Activated naive CD8-positive, alpha-beta T cell treated with anti-CD3 and anti-CD28 coated beads, Interleukin-2, amount 50 U/mL, for 24 hours (primary cell): ENCODE measurements around the gene AQP6.

Experiments
- ATAC-seq: fragments of 150-1000 bp; cut with Tn5 transposase; one replicate; pipeline ENCODE4 v1.10.0; 2021
- DNase-seq: peaks from one replicate; pipeline ENCODE4 v3.0.0; 2021
- H3K27ac Mint-ChIP-seq: one replicate; pipeline ENCODE4 v1.8.0; 2021; ENCODE audit warnings: mild to moderate bottlenecking, mixed read lengths
- H3K27me3 Mint-ChIP-seq: one replicate; pipeline ENCODE4 v1.8.0; 2021; ENCODE audit warnings: mixed read lengths
- H3K36me3 Mint-ChIP-seq: one replicate; pipeline ENCODE4 v1.8.0; 2021; ENCODE audit warnings: low read depth, mixed read lengths
- H3K4me1 Mint-ChIP-seq: one replicate; pipeline ENCODE4 v1.8.0; 2021; ENCODE audit warnings: mixed read lengths
- H3K4me3 Mint-ChIP-seq: one replicate; pipeline ENCODE4 v1.8.0; 2021; ENCODE audit warnings: mild to moderate bottlenecking, moderate library complexity, mixed read lengths
- H3K9me3 Mint-ChIP-seq: one replicate; pipeline ENCODE4 v1.8.0; 2021; ENCODE audit warnings: mixed read lengths

AQP6 gene

GRCh38 chr12:49937639-49938300, 35.0 kb upstream of the AQP6 start:
- ATAC-seq (no peak), DNase-seq (no peak)
- Mint-ChIP-seq H3K9me3 (no peaks in the 10 kb centered on the region), H3K36me3 (no peaks in the 10 kb centered on the region), H3K27ac (no peak overlapping the region), H3K4me1 (no peaks in the 10 kb centered on the region), H3K4me3 (no peak overlapping the region), H3K27me3 (peaks cover 2% of the 10 kb centered on the region)

GRCh38 chr12:49939307-49939706, 33.4 kb upstream of the AQP6 start:
- Mint-ChIP-seq H3K9me3 (no peaks in the 10 kb centered on the region), H3K4me1 (peaks cover under 1% of the 10 kb centered on the region), H3K36me3 (no peaks in the 10 kb centered on the region)

GRCh38 chr12:49939707-49940106, 33.0 kb upstream of the AQP6 start:
- Mint-ChIP-seq H3K27me3 (peaks cover 3% of the 10 kb centered on the region), H3K9me3 (no peaks in the 10 kb centered on the region), H3K4me1 (peaks cover 5% of the 10 kb centered on the region), H3K36me3 (no peaks in the 10 kb centered on the region), H3K27ac (no peak overlapping the region), H3K4me3 (no peak overlapping the region)
- no peak for ATAC-seq
- DNase-seq: no peak

More at GRCh38 chr12:49939307-49939706, 33.4 kb upstream of the AQP6 start:
- ATAC-seq (no peak), DNase-seq (no peak)
- Mint-ChIP-seq H3K27ac (no peak overlapping the region), H3K4me3 (no peak overlapping the region), H3K27me3 (peaks cover 5% of the 10 kb centered on the region)

- ATAC-seq (no peak), DNase-seq (no peak)
- peaks cover 26% of the 10 kb centered on the region for H3K4me1 Mint-ChIP-seq
- H3K9me3 Mint-ChIP-seq: no peaks in the 10 kb centered on the region
- no peak overlapping the region for H3K27ac Mint-ChIP-seq
- no peaks in the 10 kb centered on the region for H3K36me3 Mint-ChIP-seq
- no peak overlapping the region for H3K4me3 Mint-ChIP-seq
- H3K27me3 Mint-ChIP-seq: peaks cover 5% of the 10 kb centered on the region
These were observed 30.9 kb upstream of the AQP6 start for GRCh38 chr12:49941556-49942511.

- peak overlapping the region; percentile 33 for H3K27ac Mint-ChIP-seq
- no peak overlapping the region for H3K4me3 Mint-ChIP-seq
- peaks cover 26% of the 10 kb centered on the region for H3K4me1 Mint-ChIP-seq
- no peaks in the 10 kb centered on the region for H3K9me3 Mint-ChIP-seq
- DNase-seq (no peak), ATAC-seq (no peak)
- H3K27me3 Mint-ChIP-seq: peaks cover 5% of the 10 kb centered on the region
- H3K36me3 Mint-ChIP-seq: no peaks in the 10 kb centered on the region
These were observed 30.2 kb upstream of the AQP6 start for GRCh38 chr12:49942512-49942893.

GRCh38 chr12:49942921-49943624, 29.7 kb upstream of the AQP6 start:
- peaks cover 26% of the 10 kb centered on the region for H3K4me1 Mint-ChIP-seq
- H3K36me3 Mint-ChIP-seq: no peaks in the 10 kb centered on the region
- peak overlapping the region; percentile 33 for H3K27ac Mint-ChIP-seq
- no peaks in the 10 kb centered on the region for H3K9me3 Mint-ChIP-seq
- peaks cover 5% of the 10 kb centered on the region for H3K27me3 Mint-ChIP-seq
- no peak overlapping the region for H3K4me3 Mint-ChIP-seq
- ATAC-seq (no peak), DNase-seq (no peak)

GRCh38 chr12:49943625-49943960, 29.2 kb upstream of the AQP6 start:
- H3K9me3 Mint-ChIP-seq: no peaks in the 10 kb centered on the region
- no peak for ATAC-seq
- H3K27me3 Mint-ChIP-seq: peaks cover 5% of the 10 kb centered on the region
- DNase-seq: no peak
- no peaks in the 10 kb centered on the region for H3K36me3 Mint-ChIP-seq
- peaks cover 26% of the 10 kb centered on the region for H3K4me1 Mint-ChIP-seq
- H3K4me3 Mint-ChIP-seq: no peak overlapping the region
- no peak overlapping the region for H3K27ac Mint-ChIP-seq

GRCh38 chr12:49944046-49944445, 28.7 kb upstream of the AQP6 start:
- Mint-ChIP-seq H3K4me1 (peaks cover 26% of the 10 kb centered on the region), H3K9me3 (no peaks in the 10 kb centered on the region), H3K4me3 (no peak overlapping the region), H3K27me3 (peaks cover 5% of the 10 kb centered on the region), H3K36me3 (no peaks in the 10 kb centered on the region), H3K27ac (no peak overlapping the region)
- no peak for DNase-seq
- ATAC-seq: no peak

GRCh38 chr12:49944718-49945117, 28.0 kb upstream of the AQP6 start:
- H3K27ac Mint-ChIP-seq: peak overlapping the region; percentile 95
- H3K4me1 Mint-ChIP-seq: peaks cover 26% of the 10 kb centered on the region
- DNase-seq: no peak
- peak overlapping the region; percentile 80 for H3K4me3 Mint-ChIP-seq
- no peaks in the 10 kb centered on the region for H3K36me3 Mint-ChIP-seq
- peaks cover 5% of the 10 kb centered on the region for H3K27me3 Mint-ChIP-seq
- H3K9me3 Mint-ChIP-seq: no peaks in the 10 kb centered on the region
- ATAC-seq: no peak

- peak overlapping the region; percentile 80 for H3K4me3 Mint-ChIP-seq
- ATAC-seq (peak; percentile 99), DNase-seq (peak; percentile 95)
- H3K9me3 Mint-ChIP-seq: no peaks in the 10 kb centered on the region
- peaks cover 5% of the 10 kb centered on the region for H3K27me3 Mint-ChIP-seq
- peak overlapping the region; percentile 95 for H3K27ac Mint-ChIP-seq
- H3K4me1 Mint-ChIP-seq: peaks cover 26% of the 10 kb centered on the region
- H3K36me3 Mint-ChIP-seq: no peaks in the 10 kb centered on the region
These were observed 27.2 kb upstream of the AQP6 start for GRCh38 chr12:49945394-49946080.

- H3K9me3 Mint-ChIP-seq: no peaks in the 10 kb centered on the region
These were observed 26.7 kb upstream of the AQP6 start for GRCh38 chr12:49946086-49946485.

GRCh38 chr12:49946497-49946896, 26.2 kb upstream of the AQP6 start:
- Mint-ChIP-seq H3K36me3 (no peaks in the 10 kb centered on the region), H3K27me3 (peaks cover 5% of the 10 kb centered on the region), H3K27ac (peak overlapping the region; percentile 95), H3K4me1 (peaks cover 26% of the 10 kb centered on the region), H3K4me3 (no peak overlapping the region), H3K9me3 (no peaks in the 10 kb centered on the region)
- DNase-seq (no peak), ATAC-seq (no peak)

More at GRCh38 chr12:49946086-49946485, 26.7 kb upstream of the AQP6 start:
- DNase-seq (no peak), ATAC-seq (no peak)
- Mint-ChIP-seq H3K4me3 (peak overlapping the region; percentile 80), H3K4me1 (peaks cover 26% of the 10 kb centered on the region), H3K27ac (peak overlapping the region; percentile 95), H3K36me3 (no peaks in the 10 kb centered on the region), H3K27me3 (peaks cover 5% of the 10 kb centered on the region)

- no peak overlapping the region for H3K27ac Mint-ChIP-seq
- peaks cover 5% of the 10 kb centered on the region for H3K27me3 Mint-ChIP-seq
- ATAC-seq: no peak
- H3K36me3 Mint-ChIP-seq: no peaks in the 10 kb centered on the region
- H3K9me3 Mint-ChIP-seq: no peaks in the 10 kb centered on the region
- H3K4me3 Mint-ChIP-seq: no peak overlapping the region
- DNase-seq: no peak
- H3K4me1 Mint-ChIP-seq: peaks cover 26% of the 10 kb centered on the region
These were observed 25.0 kb upstream of the AQP6 start for GRCh38 chr12:49947593-49948226.
